Tibial nerve (tissue), 4 donors: ENCODE results near the gene CAMKK2.

ENCODE experiments used
- CTCF ChIP-seq, 5 experiments: fragments of 200-600 bp in 3 of 5; fragments of 450-650 bp in 2 of 5; sonication (generic) in 3 of 5; IDR thresholded peaks; one replicate each; pipeline ENCODE4 v1.5.1; 2016 to 2019; ENCODE audit warnings: antibody characterized with exemption in 5 of 5, mild to moderate bottlenecking in 3 of 5, moderate library complexity in 2 of 5
- EP300 ChIP-seq, 2 donors: sonication (generic); formaldehyde crosslinking; IDR thresholded peaks; one replicate each; pipeline ENCODE4 v1.6.1; 2017; ENCODE audit warnings: antibody characterized with exemption in 2 of 2, mild to moderate bottlenecking in 1 of 2
- POLR2A ChIP-seq, 2 donors: fragments of 450-650 bp; IDR thresholded peaks; one replicate each; pipeline ENCODE4 v1.6.1; 2017; ENCODE audit warnings: antibody characterized with exemption in 2 of 2, mild to moderate bottlenecking in 2 of 2, moderate library complexity in 2 of 2

GRCh38 chr12:121248622-121249021 is 47.9 kb downstream of the CAMKK2 start:
- no peak for TF ChIP-seq CTCF (IDR thresholded peaks at IDR 0.05)
- no peak for TF ChIP-seq POLR2A (IDR thresholded peaks at IDR 0.05)
- TF ChIP-seq EP300 (IDR thresholded peaks at IDR 0.05) = no peak
